H1 (cell line): Measurements from ENCODE around the gene SMIM5. TPM values are rescaled to one million over a fixed set of nuclear protein-coding genes. Genes with fewer than 3 reads are reported as not detected.
A peak's percentile ranks its signal among the peaks of the same experiment; 100 is the strongest.

ENCODE experiments used
- CTCF ChIA-PET: fragments of 300-600 bp; sonication (Branson Sonifier 250); formaldehyde crosslinking; loops from one replicate; lab custom pipeline; 2021; ENCODE audit not compliant: partially characterized antibody; lab: Charles Lee
- POLR2A ChIA-PET: fragments of 300-600 bp; sonication (Branson Sonifier 250); formaldehyde crosslinking; loops from one replicate; lab custom pipeline; 2021; ENCODE audit warnings: inconsistent platforms; ENCODE audit not compliant: partially characterized antibody; lab: Charles Lee
- DNase-seq, 2 experiments: peaks; one replicate each; pipeline versions ENCODE4 v3.0.0 to v3.0.0-alpha.2; 2010 to 2022; ENCODE audit warnings: low spot score in 2 of 2, low read depth in 1 of 2, mixed read lengths in 1 of 2
- FAIRE-seq: peaks from 2 replicates; lab custom pipeline; 2011; peaks lifted over from hg19 to GRCh38; lab: Jason Lieb, UNC
- H2AFZ ChIP-seq: 2 replicates; pipeline ENCODE4 v1.8.1; 2012; ENCODE audit warnings: low read length, inconsistent platforms
- H2AK5ac ChIP-seq: 2 replicates; pipeline ENCODE4 v1.6.1; 2013; ENCODE audit warnings: low read depth, low read length
- H2BK120ac ChIP-seq: replicated peaks from 2 replicates; pipeline ENCODE3; 2013; ENCODE audit warnings: low read depth, low read length, inconsistent platforms
- H2BK12ac ChIP-seq: 2 replicates; pipeline ENCODE4 v1.6.1; 2013; ENCODE audit warnings: low read depth, low read length
- H2BK15ac ChIP-seq: 2 replicates; pipeline ENCODE4 v1.6.1; 2013; ENCODE audit warnings: low read length
- H2BK20ac ChIP-seq: 2 replicates; pipeline ENCODE4 v1.6.1; 2013; ENCODE audit warnings: low read length
- H2BK5ac ChIP-seq: 2 replicates; pipeline ENCODE4 v1.6.1; 2013; ENCODE audit warnings: low read depth, low read length
- H3K14ac ChIP-seq: 2 replicates; pipeline ENCODE4 v1.6.1; 2013; ENCODE audit warnings: inconsistent platforms; ENCODE audit not compliant: insufficient read length
- H3K18ac ChIP-seq: 2 replicates; pipeline ENCODE4 v1.6.1; 2013; ENCODE audit warnings: low read length; ENCODE audit errors: extremely low read depth
- H3K23ac ChIP-seq: 2 replicates; pipeline ENCODE4 v1.6.1; 2013; ENCODE audit warnings: inconsistent platforms; ENCODE audit not compliant: insufficient read length
- H3K23me2 ChIP-seq: 2 replicates; pipeline ENCODE4 v1.6.1; 2013; ENCODE audit warnings: low read depth, low read length
- H3K27ac ChIP-seq: 2 replicates; pipeline ENCODE4 v1.6.1; 2011; ENCODE audit warnings: low read depth, low read length, inconsistent platforms
- H3K27me3 ChIP-seq, 4 experiments: replicated peaks in 1 of 4; 1 replicate in 1 of 4; 2 replicates in 3 of 4; pipeline versions ENCODE4 v1.6.1 to v1.8.1; 2011 to 2013; ENCODE audit warnings: low read length in 3 of 4, mild to moderate bottlenecking in 3 of 4, inconsistent platforms in 2 of 4, mixed read lengths in 2 of 4, moderate library complexity in 1 of 4; ENCODE audit not compliant: control insufficient read depth in 3 of 4, insufficient read depth in 3 of 4; ENCODE audit errors: extremely low read depth in 1 of 4
- H3K36me3 ChIP-seq, 4 experiments: 2 replicates each; pipeline versions ENCODE4 v1.6.1 to v1.8.1; 2011 to 2013; ENCODE audit warnings: mild to moderate bottlenecking in 4 of 4, low read length in 3 of 4, moderate library complexity in 2 of 4, control low read depth in 1 of 4, inconsistent platforms in 1 of 4; ENCODE audit not compliant: insufficient read depth in 4 of 4, control insufficient read depth in 2 of 4
- H3K4ac ChIP-seq: replicated peaks from 2 replicates; pipeline ENCODE3; 2013; ENCODE audit warnings: low read length, low read depth, mixed read lengths, inconsistent platforms; ENCODE audit not compliant: insufficient read length
- H3K4me1 ChIP-seq, 4 experiments: replicated peaks in 1 of 4; 1 replicate in 1 of 4; 2 replicates in 3 of 4; pipeline versions ENCODE4 v1.6.1 to v1.8.1; 2011 to 2013; ENCODE audit warnings: low read length in 3 of 4, inconsistent platforms in 2 of 4, mixed read lengths in 1 of 4; ENCODE audit not compliant: insufficient read depth in 4 of 4, control insufficient read depth in 3 of 4
- H3K4me2 ChIP-seq, 2 experiments: 2 replicates each; pipeline versions ENCODE4 v1.6.1 to v1.8.1; 2011 to 2013; ENCODE audit warnings: low read depth in 2 of 2, low read length in 2 of 2, control low read depth in 1 of 2, inconsistent platforms in 1 of 2, mild to moderate bottlenecking in 1 of 2; ENCODE audit not compliant: insufficient read depth in 1 of 2
- H3K4me3 ChIP-seq, 4 experiments: fragments of 200-600, 300-600 bp in 1 of 4; sonication (generic), shearing (Covaris generic), sonication (Bioruptor Twin) in 1 of 4; 2 replicates each; pipeline versions ENCODE4 v1.5.1 to v1.8.1; 2011 to 2016; ENCODE audit warnings: low read length in 4 of 4, low read depth in 3 of 4, control low read depth in 2 of 4, inconsistent platforms in 2 of 4, mild to moderate bottlenecking in 2 of 4, mixed read lengths in 1 of 4, moderate library complexity in 1 of 4; ENCODE audit not compliant: insufficient read depth in 2 of 4; ENCODE audit errors: extremely low read depth in 1 of 4
- H3K56ac ChIP-seq: replicated peaks from 2 replicates; pipeline ENCODE3; 2013; ENCODE audit warnings: low read depth, mild to moderate bottlenecking, mixed read lengths, low read length, inconsistent platforms; ENCODE audit not compliant: insufficient read length
- H3K79me1 ChIP-seq: 2 replicates; pipeline ENCODE4 v1.6.1; 2013; ENCODE audit warnings: low read depth, low read length, control low read depth
- H3K79me2 ChIP-seq, 2 experiments: 2 replicates each; pipeline versions ENCODE4 v1.6.1 to v1.8.1; 2012 to 2013; ENCODE audit warnings: low read length in 2 of 2, mild to moderate bottlenecking in 2 of 2, inconsistent platforms in 1 of 2; ENCODE audit not compliant: insufficient read depth in 2 of 2, control insufficient read depth in 1 of 2
- H3K9ac ChIP-seq, 4 experiments: replicated peaks in 1 of 4; 1 replicate in 1 of 4; 2 replicates in 3 of 4; pipeline versions ENCODE4 v1.6.1 to v1.8.1; 2011 to 2013; ENCODE audit warnings: low read depth in 3 of 4, low read length in 3 of 4, control low read depth in 2 of 4, mild to moderate bottlenecking in 2 of 4, moderate library complexity in 2 of 4, inconsistent platforms in 1 of 4; ENCODE audit errors: extremely low read depth in 1 of 4
- H3K9me3 ChIP-seq, 2 experiments: 2 replicates each; pipeline versions ENCODE4 v1.6.1 to v1.8.1; 2012 to 2013; ENCODE audit warnings: mild to moderate bottlenecking in 2 of 2, moderate library complexity in 2 of 2, control low read depth in 1 of 2, inconsistent platforms in 1 of 2, low read depth in 1 of 2, low read length in 1 of 2, mixed read lengths in 1 of 2; ENCODE audit not compliant: insufficient read depth in 2 of 2
- H4K20me1 ChIP-seq, 2 experiments: replicated peaks in 1 of 2; 2 replicates each; pipeline versions ENCODE3 to v1.8.1; 2011 to 2013; ENCODE audit warnings: inconsistent platforms in 2 of 2, low read length in 2 of 2, mild to moderate bottlenecking in 1 of 2; ENCODE audit not compliant: insufficient read depth in 2 of 2, control insufficient read depth in 1 of 2
- H4K5ac ChIP-seq: 2 replicates; pipeline ENCODE4 v1.6.1; 2013; ENCODE audit warnings: low read length, low read depth, mixed read lengths, inconsistent platforms; ENCODE audit not compliant: insufficient read length
- H4K8ac ChIP-seq: 2 replicates; pipeline ENCODE4 v1.8.0; 2013; ENCODE audit warnings: mild to moderate bottlenecking, moderate library complexity, low read length, inconsistent platforms; ENCODE audit not compliant: insufficient read depth; ENCODE audit errors: extremely low read depth
- H4K91ac ChIP-seq: replicated peaks from 2 replicates; pipeline ENCODE3; 2013; ENCODE audit warnings: low read length, mixed read lengths, inconsistent platforms; ENCODE audit not compliant: insufficient read length
- KDM1A ChIP-seq: fragments of 200-600, 300-600 bp; sonication (generic); IDR thresholded peaks from 2 replicates; pipeline ENCODE4 v1.7.1; 2016; ENCODE audit warnings: mild to moderate bottlenecking, low read length, borderline replicate concordance
- POLR2A ChIP-seq, 2 experiments: IDR thresholded peaks; 1 replicate in 1 of 2; 2 replicates in 1 of 2; pipeline ENCODE4 v1.6.1; 2011; ENCODE audit warnings: low read depth in 2 of 2, low read length in 2 of 2, mild to moderate bottlenecking in 2 of 2; ENCODE audit errors: control extremely low read depth in 1 of 2
- WGBS, 2 experiments: shearing (Covaris generic) in 1 of 2; methylation state at CpG; one replicate each; pipeline versions ENCODE4 v1.1.6 to v1.1.7; 2013 to 2015; ENCODE audit warnings: low lambda C conversion rate in 2 of 2, mixed read lengths in 2 of 2, inconsistent platforms in 1 of 2, low coverage in 1 of 2, missing lambda C conversion rate in 1 of 2; ENCODE audit not compliant: insufficient replicate concordance in 2 of 2, insufficient coverage in 1 of 2, insufficient read length in 1 of 2; ENCODE audit errors: extremely low coverage in 1 of 2, missing lambda C conversion rate in 1 of 2; 5-methylcytosine and 5-hydroxymethylcytosine counted together
- polyA plus RNA-seq, 7 experiments: library from polyadenylated mRNA; depleted of rRNA in 3 of 7; stranded (reverse) in 5 of 7; unstranded in 2 of 7; fragments of >200 nt in 5 of 7; fragments of 200-250 nt in 2 of 7; gene quantifications; 1 replicate in 5 of 7; 2 replicates in 1 of 7; 4 replicates in 1 of 7; pipeline versions ENCODE4 v1.2.1 to v1.2.3, GENCODE V29; 2011 to 2013; ENCODE audit warnings: missing spikeins in 2 of 7, mixed read lengths in 2 of 7
- total RNA-seq: library from RNA; stranded (reverse); fragmentation: NEBNext Ultra II Directional; extraction: Animal tissue kit (Norgen Biotek cat#: 25700); gene quantifications from 2 replicates; pipeline ENCODE4 v1.2.1, GENCODE V29; 2021

The SMIM5 gene
- total and polyA plus RNA-seq, 2 of the 8 experiments (the other 6 are each of a cell fraction or from before 2014, with no cell fraction given), result not detected

DNA sequence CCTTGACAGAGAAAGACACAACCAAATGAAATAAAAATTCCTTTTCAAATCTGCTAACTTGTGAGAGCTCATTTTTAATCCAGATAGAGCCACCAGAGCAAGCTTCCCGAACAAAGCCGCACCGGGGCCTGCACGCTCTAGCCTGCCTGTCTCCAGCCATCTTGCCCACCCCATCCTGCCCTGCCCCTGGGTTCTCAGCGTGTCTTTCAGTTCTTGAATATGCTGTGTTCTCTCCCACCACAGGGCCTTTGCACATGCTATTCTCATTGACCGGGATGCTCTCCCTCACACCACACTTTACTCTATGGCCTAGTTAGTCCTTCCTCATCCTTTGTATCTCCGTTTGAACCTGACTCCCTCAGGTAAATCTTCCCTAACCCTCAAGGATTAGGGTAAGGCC, 14.7 kb downstream of the SMIM5 start:
- Histone ChIP-seq H2BK15ac (no peak overlapping the region), H4K20me1 (peaks cover 0 to 2% of the 10 kb centered on the region in 2 experiments), H2AK5ac (no peak overlapping the region), H4K5ac (no peak overlapping the region), H2AFZ (no peak overlapping the region), H3K4me2 (no peak overlapping the region), H2BK20ac (no peak overlapping the region), H3K9ac (no peak overlapping the region), H2BK12ac (no peak overlapping the region), H3K4ac (no peak overlapping the region), H4K91ac (no peak overlapping the region), H3K4me1 (peaks cover under 1 to 9% (median 8%) of the 10 kb centered on the region in 4 experiments; a peak in 6 of 7 replicates), H3K79me2 (no peaks in the 10 kb centered on the region; a peak in 1 of 4 replicates), H3K27me3 (no peaks in the 10 kb centered on the region), H3K14ac (no peak overlapping the region), H3K79me1 (no peaks in the 10 kb centered on the region; the same call in 1 of the 2 replicates), H3K9me3 (no peaks in the 10 kb centered on the region), H3K18ac (no peak overlapping the region), H3K36me3 (peaks cover 6 to 25% (median 11%) of the 10 kb centered on the region in 4 experiments; a peak in 7 of 8 replicates), H2BK5ac (no peak overlapping the region), H3K23me2 (no peaks in the 10 kb centered on the region), H4K8ac (no peak overlapping the region), H2BK120ac (no peak overlapping the region), H3K4me3 (no peak overlapping the region), H3K27ac (no peak overlapping the region), H3K56ac (no peak overlapping the region), H3K23ac (no peak overlapping the region)
- ChIA-PET POLR2A (no interaction called here), CTCF (interaction anchor here (0.6 to 59.2 kb wide), 4 partner anchors 4 to 102 kb away, joined by 3 to 2200 read pairs (median 1178); partner anchors contain the start of genes RECQL5, SAP30BP and SMIM5)
- 98% methylated on average over 7 of the region's 7 CpGs; no CpG with 5 or more reads in 1 of the 2 experiments for WGBS, 2 experiments
- no peak for DNase-seq
- FAIRE-seq, result no peak
- TF ChIP-seq POLR2A (IDR thresholded peaks at IDR 0.05; ENCODE audit: control extremely low read depth in 1 of 2, low read depth in 2 of 2, low read length in 2 of 2) (no peak), KDM1A (peak; percentile 39; the same call in 1 of the 2 replicates)
